ENCODE results near the gene NUDT17.

Gene NUDT17

GRCh38 chr1:145847827-145848226 lies 2.4 kb downstream of the NUDT17 start:
- no peak for DNase-seq (ENCODE audit: low read depth in 2 of 2)

GRCh38 chr1:145849356-145850160 lies 4.1 kb downstream of the NUDT17 start:
- DNase-seq (ENCODE audit: low read depth in 2 of 2), result no peak

GRCh38 chr1:145855426-145855948 lies 10.1 kb downstream of the NUDT17 start:
- no peak for DNase-seq (ENCODE audit: low read depth in 2 of 2)

GRCh38 chr1:145857170-145857569 lies 11.7 kb downstream of the NUDT17 start:
- DNase-seq (ENCODE audit: low read depth in 2 of 2), result no peak

GRCh38 chr1:145858238-145858900 lies 12.9 kb downstream of the NUDT17 start:
- DNase-seq (ENCODE audit: low read depth in 2 of 2), result peak; percentile 26 to 66

- DNase-seq (ENCODE audit: low read depth in 2 of 2), result peak; percentile 61 to 82
These were observed 13.6 kb downstream of the NUDT17 start, which contains the start of gene PIAS3 for GRCh38 chr1:145858901-145859490. Gene PIAS3, minus strand, starts transcription at chr1:145859081. Its CDS starts 91 bp downstream, at chr1:145858990.

- DNase-seq (ENCODE audit: low read depth in 2 of 2), result peak; percentile 51 to 75
These were observed 14.1 kb downstream of the NUDT17 start for GRCh38 chr1:145859491-145860023.

GRCh38 chr1:145863282-145864018 lies 18.0 kb downstream of the NUDT17 start:
- no peak for DNase-seq (ENCODE audit: low read depth in 2 of 2)

GRCh38 chr1:145868232-145868631 lies 22.8 kb downstream of the NUDT17 start:
- DNase-seq (ENCODE audit: low read depth in 2 of 2), result no peak

- DNase-seq (ENCODE audit: low read depth in 2 of 2), result peak in 1 of 2 donors; percentile 10
These were observed 26.8 kb downstream of the NUDT17 start for GRCh38 chr1:145871994-145872924.

- no peak for DNase-seq (ENCODE audit: low read depth in 2 of 2)
These were observed 29.2 kb downstream of the NUDT17 start for GRCh38 chr1:145874646-145875045.

GRCh38 chr1:145877923-145878486 lies 32.6 kb downstream of the NUDT17 start:
- DNase-seq (ENCODE audit: low read depth in 2 of 2), result no peak

GRCh38 chr1:145878724-145879123 lies 33.3 kb downstream of the NUDT17 start:
- no peak for DNase-seq (ENCODE audit: low read depth in 2 of 2)

- DNase-seq (ENCODE audit: low read depth in 2 of 2), result no peak
These were observed 34.3 kb downstream of the NUDT17 start for GRCh38 chr1:145879775-145880174.

- DNase-seq (ENCODE audit: low read depth in 2 of 2), result no peak
These were observed 39.2 kb downstream of the NUDT17 start for GRCh38 chr1:145884675-145885074.

GRCh38 chr1:145885738-145886287 lies 40.4 kb downstream of the NUDT17 start, which contains the start of gene ANKRD35:
Gene ANKRD35, minus strand, starts transcription at chr1:145885866. Its CDS starts 108 bp downstream, at chr1:145885758.
- peak; percentile 80 to 82 for DNase-seq (ENCODE audit: low read depth in 2 of 2)

- no peak for DNase-seq (ENCODE audit: low read depth in 2 of 2)
These were observed 41.0 kb downstream of the NUDT17 start for GRCh38 chr1:145886390-145886789.

- no peak for DNase-seq (ENCODE audit: low read depth in 2 of 2)
These were observed 41.4 kb downstream of the NUDT17 start for GRCh38 chr1:145886816-145887215.

- DNase-seq (ENCODE audit: low read depth in 2 of 2), result no peak
These were observed 42.2 kb downstream of the NUDT17 start for GRCh38 chr1:145887631-145888030.

GRCh38 chr1:145889722-145890121 lies 44.3 kb downstream of the NUDT17 start:
- no peak for DNase-seq (ENCODE audit: low read depth in 2 of 2)
